Motor neuron (in vitro differentiated cells): ENCODE data around the gene MTNR1B. TPM values are rescaled to one million over a fixed set of nuclear protein-coding genes. Genes with fewer than 3 reads are reported as not detected.

Experiments
- ATAC-seq, 8 experiments: fragments of 200-7000 bp; cut with Tn5 transposase; replicated peaks in 6 of 8; 2 replicates each; pipeline ENCODE4 v1.8.0; 2021; ENCODE audit warnings: mild to moderate bottlenecking in 8 of 8, moderate library complexity in 8 of 8
- H3K27ac ChIP-seq, 2 donors: fragments of 250-450 bp; sonication (Bioruptor Pico); 2 replicates each; pipeline ENCODE4 v1.9.0; 2021; ENCODE audit warnings: antibody characterized with exemption in 2 of 2, mild to moderate bottlenecking in 2 of 2, moderate library complexity in 1 of 2
- H3K4me1 ChIP-seq, 2 donors: fragments of 250-450 bp; sonication (Bioruptor Pico); replicated peaks in 1 of 2; 2 replicates each; pipeline ENCODE4 v1.6.1; 2021; ENCODE audit warnings: antibody characterized with exemption in 2 of 2, mild to moderate bottlenecking in 2 of 2, moderate library complexity in 1 of 2
- H3K4me3 ChIP-seq, 5 donors: fragments of 250-450 bp; sonication (Bioruptor Pico); 2 replicates each; pipeline ENCODE4 v1.9.0; 2021; ENCODE audit warnings: antibody characterized with exemption in 5 of 5, mild to moderate bottlenecking in 5 of 5, moderate library complexity in 4 of 5
- WGBS, 10 experiments: fragments of 450-650 bp; shearing (Covaris generic); methylation state at CpG; one replicate each; pipeline ENCODE4 v1.0.0; 2022; 5-methylcytosine and 5-hydroxymethylcytosine counted together
- in situ Hi-C, 9 experiments: fragments of 400-800 bp; cut with MboI; loops; one replicate each; pipeline ENCODE4 v1.15.0; 2021; ENCODE audit warnings: low sequenced_read_pairs in 9 of 9, low pct_unique_long_range_greater_than_20kb in 2 of 9; ENCODE audit not compliant: unreplicated experiment in 9 of 9
- total RNA-seq, 8 experiments: library from RNA; unstranded; fragments of 300-600 nt; gene quantifications; 2 replicates each; pipeline versions ENCODE4 v1.2.3 to v1.2.4, GENCODE V29; 2022

MTNR1B gene
- total RNA-seq: under 1 TPM in 5 of 8 experiments, not detected in 3; 0.11 to 1.00 (median 0.23) TPM

GRCh38 chr11:92969634-92970347 lies at the start of gene MTNR1B:
Gene MTNR1B (plus strand): TSS chr11:92969651. CDS start chr11:92969726, 75 bp downstream.
- H3K27ac ChIP-seq: no peak within 1 kb of the TSS
- 3 to 75% (median 35%) methylated on average over 1 to 36 of the region's 58 CpGs; no CpG with 5 or more reads in 1 of the 10 experiments for WGBS, 10 experiments
- H3K4me1 ChIP-seq: peaks cover 0 to 10% of the 10 kb centered on the region in 2 donors
- H3K4me3 ChIP-seq: peak within 1 kb of the TSS; percentile 23 to 35 (median 30)
- peak in 6 of 8 experiments; percentile 41 to 88 (median 78) for ATAC-seq
- in situ Hi-C loops: loop anchor here in 1 of 9 experiments (25.0 kb wide), 1 partner anchor 118 kb away; no protein-coding TSS in a partner anchor

- Histone ChIP-seq H3K4me3 (no peak overlapping the region), H3K4me1 (peaks cover 13 to 22% of the 10 kb centered on the region in 2 donors), H3K27ac (no peak overlapping the region)
- in situ Hi-C loops: no loop called here
- WGBS, 10 experiments: 0 to 63% (median 30%) methylated on average over 1 to 2 of the region's 2 CpGs; no CpG with 5 or more reads in 2 of the 10 experiments
- peak in 2 of 8 experiments; percentile 61 to 78 for ATAC-seq
Observed at GRCh38 chr11:92920331-92920730, 49.1 kb upstream of the MTNR1B start.

- no peak for ATAC-seq
- H3K27ac ChIP-seq: no peak overlapping the region
- peaks cover 12 to 22% of the 10 kb centered on the region in 2 donors for H3K4me1 ChIP-seq
- in situ Hi-C loops: no loop called here
- WGBS, 10 experiments: 0 to 25% (median 0%) methylated on average over 1 of the region's 1 CpG; no CpG with 5 or more reads in 2 of the 10 experiments
- no peak overlapping the region for H3K4me3 ChIP-seq
Observed at GRCh38 chr11:92922731-92923130, 46.7 kb upstream of the MTNR1B start.

GRCh38 chr11:92929246-92929645 lies 40.2 kb upstream of the MTNR1B start:
- peak in 2 of 8 experiments; percentile 31 to 58 for ATAC-seq
- H3K4me3 ChIP-seq: no peak overlapping the region
- in situ Hi-C loops: loop anchor here in 4 of 9 experiments (25.0 kb wide), 3 partner anchors 233 to 708 kb away; no protein-coding TSS in a partner anchor
- H3K27ac ChIP-seq: no peak overlapping the region
- H3K4me1 ChIP-seq: no peaks in the 10 kb centered on the region
- 29 to 100% (median 70%) methylated on average over 1 to 3 of the region's 3 CpGs; no CpG with 5 or more reads in 3 of the 10 experiments for WGBS, 10 experiments

- in situ Hi-C loops: loop anchor here in 4 of 9 experiments (25.0 kb wide), 3 partner anchors 233 to 708 kb away; no protein-coding TSS in a partner anchor
- ATAC-seq: peak in 2 of 8 experiments; percentile 50 to 83
- H3K4me1 ChIP-seq: no peaks in the 10 kb centered on the region
- no peak overlapping the region for H3K27ac ChIP-seq
- WGBS, 10 experiments: 65 to 100% (median 97%) methylated on average over 1 to 9 of the region's 11 CpGs; no CpG with 5 or more reads in 7 of the 10 experiments
- H3K4me3 ChIP-seq: no peak overlapping the region
Observed at GRCh38 chr11:92929653-92930052, 39.8 kb upstream of the MTNR1B start.

- H3K4me3 ChIP-seq: no peak overlapping the region
- peak in 1 of 8 experiments; percentile 32 for ATAC-seq
- H3K4me1 ChIP-seq: no peaks in the 10 kb centered on the region
- WGBS, 10 experiments: 0 to 100% (median 50%) methylated on average over 1 to 3 of the region's 3 CpGs; no CpG with 5 or more reads in 2 of the 10 experiments
- no peak overlapping the region for H3K27ac ChIP-seq
- in situ Hi-C loops: loop anchor here in 4 of 9 experiments (25.0 kb wide), 3 partner anchors 230 to 705 kb away; no protein-coding TSS in a partner anchor
Observed at GRCh38 chr11:92931746-92932422, 37.6 kb upstream of the MTNR1B start.

GRCh38 chr11:92939305-92939704 lies 30.1 kb upstream of the MTNR1B start:
- no peak for ATAC-seq
- H3K27ac ChIP-seq: no peak overlapping the region
- in situ Hi-C loops: loop anchor here in 4 of 9 experiments (25.0 kb wide), 3 partner anchors 223 to 698 kb away; no protein-coding TSS in a partner anchor
- no peaks in the 10 kb centered on the region for H3K4me1 ChIP-seq
- no peak overlapping the region for H3K4me3 ChIP-seq
- 0 to 100% (median 80%) methylated on average over 1 to 4 of the region's 4 CpGs; no CpG with 5 or more reads in 1 of the 10 experiments for WGBS, 10 experiments

GRCh38 chr11:92941676-92942571 lies 27.5 kb upstream of the MTNR1B start:
- WGBS, 10 experiments: 4 to 67% (median 30%) methylated on average over 2 to 11 of the region's 12 CpGs; no CpG with 5 or more reads in 1 of the 10 experiments
- Histone ChIP-seq H3K4me1 (no peaks in the 10 kb centered on the region), H3K27ac (no peak overlapping the region), H3K4me3 (no peak overlapping the region)
- in situ Hi-C loops: loop anchor here in 4 of 9 experiments (25.0 kb wide), 3 partner anchors 220 to 695 kb away; no protein-coding TSS in a partner anchor
- peak in 4 of 8 experiments; percentile 46 to 62 (median 60) for ATAC-seq

GRCh38 chr11:92946707-92947106 lies 22.7 kb upstream of the MTNR1B start:
- H3K4me1 ChIP-seq: no peaks in the 10 kb centered on the region
- in situ Hi-C loops: loop anchor here in 4 of 9 experiments (25.0 kb wide), 3 partner anchors 216 to 691 kb away; no protein-coding TSS in a partner anchor
- no peak overlapping the region for H3K4me3 ChIP-seq
- 0 to 100% (median 80%) methylated on average over 1 to 3 of the region's 3 CpGs for WGBS, 10 experiments
- ATAC-seq: no peak
- no peak overlapping the region for H3K27ac ChIP-seq

- WGBS, 10 experiments: 34 to 100% (median 64%) methylated on average over 1 to 5 of the region's 5 CpGs; no CpG with 5 or more reads in 4 of the 10 experiments
- H3K4me1 ChIP-seq: no peaks in the 10 kb centered on the region
- H3K27ac ChIP-seq: no peak overlapping the region
- no peak for ATAC-seq
- in situ Hi-C loops: loop anchor here in 4 of 9 experiments (25.0 kb wide), 3 partner anchors 214 to 689 kb away; no protein-coding TSS in a partner anchor
- no peak overlapping the region for H3K4me3 ChIP-seq
Observed at GRCh38 chr11:92948116-92948515, 21.3 kb upstream of the MTNR1B start.

- no peak overlapping the region for H3K27ac ChIP-seq
- H3K4me1 ChIP-seq: no peaks in the 10 kb centered on the region
- in situ Hi-C loops: loop anchor here in 1 of 9 experiments (25.0 kb wide), 1 partner anchor 133 kb away; no protein-coding TSS in a partner anchor
- 10 to 100% (median 94%) methylated on average over 1 to 5 of the region's 5 CpGs; no CpG with 5 or more reads in 1 of the 10 experiments for WGBS, 10 experiments
- ATAC-seq: no peak
- no peak overlapping the region for H3K4me3 ChIP-seq
Observed at GRCh38 chr11:92954003-92954402, 15.4 kb upstream of the MTNR1B start.

- no peak for ATAC-seq
- in situ Hi-C loops: loop anchor here in 1 of 9 experiments (25.0 kb wide), 1 partner anchor 131 kb away; no protein-coding TSS in a partner anchor
- H3K4me1 ChIP-seq: peaks cover 0 to 5% of the 10 kb centered on the region in 2 donors
- no peak overlapping the region for H3K27ac ChIP-seq
- no peak overlapping the region for H3K4me3 ChIP-seq
Observed at GRCh38 chr11:92955860-92956259, 13.6 kb upstream of the MTNR1B start.
